HepG2 (cell line): ENCODE results near the gene ARHGDIA. TPM values are rescaled to one million over a fixed set of nuclear protein-coding genes. Genes with fewer than 3 reads are reported as not detected.
A peak's percentile ranks its signal among the peaks of the same experiment; 100 is the strongest.

Experiments used
- ELF1 ChIP-seq: sonication (generic); formaldehyde crosslinking; IDR thresholded peaks from 2 replicates; pipeline ENCODE4 v1.4.0; 2020; ENCODE audit warnings: missing genetic modification reagents
- ESRRA ChIP-seq: sonication (generic); formaldehyde crosslinking; IDR thresholded peaks from 2 replicates; pipeline ENCODE4 v1.5.1; 2020; ENCODE audit warnings: mild to moderate bottlenecking, low read depth, missing genetic modification reagents
- FOXA1 ChIP-seq, 2 experiments: fragments of 450-650 bp in 1 of 2; sonication (generic) in 1 of 2; formaldehyde crosslinking in 1 of 2; IDR thresholded peaks; 2 replicates each; pipeline versions ENCODE4 v1.4.0 to v1.6.1; 2016 to 2020; ENCODE audit warnings: missing genetic modification reagents in 1 of 2
- GFI1 ChIP-seq: sonication (generic); formaldehyde crosslinking; IDR thresholded peaks from 2 replicates; pipeline ENCODE4 v1.5.0; 2020; ENCODE audit warnings: missing genetic modification reagents, mild to moderate bottlenecking, borderline replicate concordance
- LCORL ChIP-seq, 2 experiments: fragments of 450-650 bp in 1 of 2; sonication (generic) in 1 of 2; formaldehyde crosslinking in 1 of 2; IDR thresholded peaks; 2 replicates each; pipeline versions ENCODE4 v1.5.0 to v1.6.1; 2017 to 2020; ENCODE audit warnings: antibody characterized with exemption in 1 of 2, missing genetic modification reagents in 1 of 2
- MXI1 ChIP-seq: IDR thresholded peaks from 3 replicates; pipeline ENCODE4 v1.6.1; 2012; ENCODE audit warnings: low read depth, low read length, inconsistent platforms, borderline replicate concordance
- NFAT5 ChIP-seq: sonication (generic); formaldehyde crosslinking; IDR thresholded peaks from 2 replicates; pipeline ENCODE4 v1.4.0; 2020; ENCODE audit warnings: missing genetic modification reagents
- NFRKB ChIP-seq: fragments of 450-650 bp; IDR thresholded peaks from 2 replicates; pipeline ENCODE4 v1.6.1; 2017
- RAD21 ChIP-seq: fragments of 450-650 bp; formaldehyde crosslinking; IDR thresholded peaks from 2 replicates; pipeline ENCODE4 v1.5.0; 2020; ENCODE audit warnings: mild to moderate bottlenecking
- RBM22 ChIP-seq: fragments of 200-400 bp; formaldehyde crosslinking; optimal IDR thresholded peaks from 2 replicates; pipeline ENCODE3; 2017; ENCODE audit warnings: mild to moderate bottlenecking, low read length, moderate library complexity
- RXRB ChIP-seq: IDR thresholded peaks from 2 replicates; pipeline ENCODE4 v1.6.1; 2016; ENCODE audit warnings: borderline replicate concordance, missing genetic modification reagents, missing compliant biosample characterization
- ZFP82 ChIP-seq: sonication (generic); formaldehyde crosslinking; IDR thresholded peaks from 2 replicates; pipeline ENCODE4 v1.5.1; 2020; ENCODE audit warnings: mild to moderate bottlenecking, missing genetic modification reagents, borderline replicate concordance
- ZNF276 ChIP-seq: sonication (generic); formaldehyde crosslinking; IDR thresholded peaks from 2 replicates; pipeline ENCODE4 v1.4.0; 2020; ENCODE audit warnings: mild to moderate bottlenecking, low read depth, missing genetic modification reagents
- ZNF3 ChIP-seq: IDR thresholded peaks from 2 replicates; pipeline ENCODE4 v1.7.0; 2017; ENCODE audit warnings: inconsistent platforms
- ZNF337 ChIP-seq: sonication (generic); formaldehyde crosslinking; IDR thresholded peaks from 2 replicates; pipeline ENCODE4 v1.5.1; 2020; ENCODE audit warnings: missing genetic modification reagents, low read depth, mild to moderate bottlenecking, borderline replicate concordance
- ZNF362 ChIP-seq: sonication (generic); formaldehyde crosslinking; IDR thresholded peaks from 2 replicates; pipeline ENCODE4 v1.4.0; 2020; ENCODE audit warnings: missing genetic modification reagents, mild to moderate bottlenecking, borderline replicate concordance
- ZNF543 ChIP-seq: sonication (generic); formaldehyde crosslinking; IDR thresholded peaks from 2 replicates; pipeline ENCODE4 v1.4.0; 2020; ENCODE audit warnings: mild to moderate bottlenecking, missing genetic modification reagents
- ZNF614 ChIP-seq: IDR thresholded peaks from 2 replicates; pipeline ENCODE4 v1.6.1; 2018; ENCODE audit warnings: missing biosample characterization, missing genetic modification reagents, inconsistent platforms, borderline replicate concordance
- ZNF776 ChIP-seq: sonication (generic); formaldehyde crosslinking; IDR thresholded peaks from 2 replicates; pipeline ENCODE4 v1.4.0; 2020; ENCODE audit warnings: mild to moderate bottlenecking, missing genetic modification reagents
- ZNF782 ChIP-seq: sonication (generic); formaldehyde crosslinking; IDR thresholded peaks from 2 replicates; pipeline ENCODE4 v1.4.0; 2020; ENCODE audit warnings: missing genetic modification reagents, mild to moderate bottlenecking, borderline replicate concordance
- ZNF841 ChIP-seq: sonication (generic); formaldehyde crosslinking; IDR thresholded peaks from 2 replicates; pipeline ENCODE4 v1.8.1; 2023; ENCODE audit warnings: missing genetic modification reagents, borderline replicate concordance
- polyA plus RNA-seq, 8 experiments: library from polyadenylated mRNA; depleted of rRNA in 3 of 8; stranded (reverse) in 7 of 8; unstranded in 1 of 8; fragments of >200 nt; fragmentation: Illumina TruSeq in 4 of 8; extraction: Trizol in 4 of 8; gene quantifications; 2 replicates each; pipeline versions ENCODE4 v1.2.1 to v1.2.3, GENCODE V29; 2011 to 2016; ENCODE audit warnings: low read depth in 4 of 8, missing spikeins in 1 of 8, mixed read lengths in 1 of 8; ENCODE audit not compliant: insufficient read depth in 1 of 8
- total RNA-seq, 5 experiments: library from RNA; depleted of rRNA; stranded (reverse); fragments of >200 nt; fragmentation: Illumina TruSeq; extraction: Trizol; gene quantifications; 2 replicates each; pipeline ENCODE4 v1.2.3, GENCODE V29; 2016; ENCODE audit warnings: low read depth in 1 of 5

The ARHGDIA gene
- total and polyA plus RNA-seq, 2 of the 13 experiments (the other 11 are each of a cell fraction or from before 2014, with no cell fraction given) = 40.0 to 64.0 TPM

GRCh38 chr17:81867170-81867990, 3.8 kb downstream of the ARHGDIA start (continued):
- no peak for TF ChIP-seq ZNF276 (CRISPR knock-in tag)
- TF ChIP-seq MXI1 = no peak
- no peak for TF ChIP-seq FOXA1 (IDR thresholded peaks at IDR 0.05)
- no peak; the same call in 1 of the 2 replicates for TF ChIP-seq FOXA1 (CRISPR knock-in tag; IDR thresholded peaks at IDR 0.05)
- TF ChIP-seq ZNF337 = no peak
- TF ChIP-seq ELF1 (CRISPR knock-in tag) = no peak; the same call in 1 of the 2 replicates
- TF ChIP-seq ZFP82 (CRISPR knock-in tag) = peak; percentile 87; the same call in 1 of the 2 replicates
- no peak for TF ChIP-seq NFRKB
- peak; percentile 15; the same call in 1 of the 2 replicates for TF ChIP-seq RAD21 (CRISPR knock-in tag)
- no peak for TF ChIP-seq GFI1 (CRISPR knock-in tag)
- no peak for TF ChIP-seq RBM22
- TF ChIP-seq LCORL (IDR thresholded peaks at IDR 0.05) = no peak
- peak; percentile 48; the same call in 1 of the 2 replicates for TF ChIP-seq LCORL (CRISPR knock-in tag; IDR thresholded peaks at IDR 0.05)
- TF ChIP-seq ZNF3 (CRISPR knock-in tag) = no peak
- peak; percentile 45 for TF ChIP-seq NFAT5 (CRISPR knock-in tag)
- peak; percentile 22; the same call in 1 of the 2 replicates for TF ChIP-seq ZNF776 (CRISPR knock-in tag)
- TF ChIP-seq ZNF543 (CRISPR knock-in tag) = 0 out of 2 replicates have a peak, but pooled peaks have one; percentile 88
- peak; percentile 25; the same call in 1 of the 2 replicates for TF ChIP-seq ZNF362 (CRISPR knock-in tag)
- no peak for TF ChIP-seq ZNF782
- peak; percentile 30; the same call in 1 of the 2 replicates for TF ChIP-seq ESRRA (CRISPR knock-in tag)
- TF ChIP-seq ZNF614 (CRISPR knock-in tag) = no peak
- TF ChIP-seq RXRB = no peak
- TF ChIP-seq ZNF841 = no peak
